ENCODE results near the gene HOMER2.
"Not testable (repeated sequence)": the region's sequence is repeated elsewhere in the genome, so short reads cannot be mapped to it uniquely, and the experiment has no call there.

HOMER2 gene

GRCh38 chr15:82952158-82953081 is at the start of gene HOMER2:
Gene HOMER2, minus strand, starts transcription at chr15:82952720. Its CDS starts 185 bp downstream, at chr15:82952535.
- Mint-ChIP-seq H3K27ac (no peak within 1 kb of the TSS), H3K4me1 (no peaks in the 10 kb centered on the region), H3K9me3 (no peaks in the 10 kb centered on the region), H3K27me3 (peaks cover 3% of the 10 kb centered on the region), H3K4me3 (peak within 1 kb of the TSS; percentile 82), H3K36me3 (no peaks in the 10 kb centered on the region)

- not testable (repeated sequence) for H3K36me3 Mint-ChIP-seq, H3K27me3 Mint-ChIP-seq, H3K4me3 Mint-ChIP-seq, H3K9me3 Mint-ChIP-seq, H3K27ac Mint-ChIP-seq
- H3K4me1 Mint-ChIP-seq, result peaks cover 11% of the 10 kb centered on the region
Observed at GRCh38 chr15:83000672-83001031, 48.1 kb upstream of the HOMER2 start.

GRCh38 chr15:82999905-83000671 is 47.6 kb upstream of the HOMER2 start:
- Mint-ChIP-seq H3K4me3 (peak overlapping the region; percentile 65), H3K27ac (peak overlapping the region; percentile 52)

GRCh38 chr15:82999426-82999825 is 46.9 kb upstream of the HOMER2 start:
- Mint-ChIP-seq H3K4me1 (peaks cover 11% of the 10 kb centered on the region), H3K36me3 (no peaks in the 10 kb centered on the region), H3K27ac (no peak overlapping the region), H3K4me3 (no peak overlapping the region), H3K27me3 (no peaks in the 10 kb centered on the region), H3K9me3 (no peaks in the 10 kb centered on the region)

More at GRCh38 chr15:82999905-83000671, 47.6 kb upstream of the HOMER2 start:
- Mint-ChIP-seq H3K36me3 (peaks cover 2% of the 10 kb centered on the region), H3K27me3 (no peaks in the 10 kb centered on the region), H3K9me3 (no peaks in the 10 kb centered on the region), H3K4me1 (peaks cover 11% of the 10 kb centered on the region)

GRCh38 chr15:82995938-82996337 is 43.4 kb upstream of the HOMER2 start:
- Mint-ChIP-seq H3K27me3 (no peaks in the 10 kb centered on the region), H3K36me3 (peaks cover 1% of the 10 kb centered on the region), H3K4me1 (peaks cover 11% of the 10 kb centered on the region), H3K9me3 (no peaks in the 10 kb centered on the region), H3K27ac (no peak overlapping the region), H3K4me3 (no peak overlapping the region)

- no peaks in the 10 kb centered on the region for H3K27me3 Mint-ChIP-seq
Observed at GRCh38 chr15:82995076-82995475, 42.6 kb upstream of the HOMER2 start.

GRCh38 chr15:82993144-82993543 is 40.6 kb upstream of the HOMER2 start:
- Mint-ChIP-seq H3K27ac (no peak overlapping the region), H3K9me3 (no peaks in the 10 kb centered on the region), H3K36me3 (peaks cover 8% of the 10 kb centered on the region), H3K27me3 (no peaks in the 10 kb centered on the region), H3K4me1 (peaks cover 7% of the 10 kb centered on the region), H3K4me3 (no peak overlapping the region)

More at GRCh38 chr15:82995076-82995475, 42.6 kb upstream of the HOMER2 start:
- Mint-ChIP-seq H3K36me3 (peaks cover 5% of the 10 kb centered on the region), H3K4me3 (no peak overlapping the region), H3K4me1 (peaks cover 7% of the 10 kb centered on the region), H3K27ac (no peak overlapping the region), H3K9me3 (no peaks in the 10 kb centered on the region)

GRCh38 chr15:82992436-82992998 is 40.0 kb upstream of the HOMER2 start:
- Mint-ChIP-seq H3K27ac (no peak overlapping the region), H3K9me3 (no peaks in the 10 kb centered on the region), H3K36me3 (peaks cover 8% of the 10 kb centered on the region), H3K27me3 (no peaks in the 10 kb centered on the region), H3K4me3 (no peak overlapping the region), H3K4me1 (peaks cover 10% of the 10 kb centered on the region)

- Mint-ChIP-seq H3K4me1 (peaks cover 40% of the 10 kb centered on the region), H3K36me3 (peaks cover 7% of the 10 kb centered on the region), H3K9me3 (no peaks in the 10 kb centered on the region), H3K27ac (no peak overlapping the region), H3K27me3 (no peaks in the 10 kb centered on the region), H3K4me3 (peak overlapping the region; percentile 98)
Observed at GRCh38 chr15:82986442-82986780, 33.9 kb upstream of the HOMER2 start.

GRCh38 chr15:82985688-82986441 is 33.3 kb upstream of the HOMER2 start, which contains the start of gene RAMAC:
Gene RAMAC, plus strand, starts transcription at chr15:82986210. Its CDS starts 2,809 bp downstream, at chr15:82989019.
- Mint-ChIP-seq H3K36me3 (peaks cover 7% of the 10 kb centered on the region), H3K27ac (peak within 1 kb of the TSS; percentile 91), H3K9me3 (no peaks in the 10 kb centered on the region), H3K4me1 (peaks cover 40% of the 10 kb centered on the region), H3K4me3 (peak within 1 kb of the TSS; percentile 98), H3K27me3 (no peaks in the 10 kb centered on the region)

- H3K27me3 Mint-ChIP-seq, result no peaks in the 10 kb centered on the region
- no peak overlapping the region for H3K27ac Mint-ChIP-seq
- H3K36me3 Mint-ChIP-seq, result no peaks in the 10 kb centered on the region
- H3K4me1 Mint-ChIP-seq, result peaks cover 21% of the 10 kb centered on the region
- H3K4me3 Mint-ChIP-seq, result no peak overlapping the region
- no peaks in the 10 kb centered on the region for H3K9me3 Mint-ChIP-seq
Observed at GRCh38 chr15:82980981-82981380, 28.5 kb upstream of the HOMER2 start.

- no peaks in the 10 kb centered on the region for H3K27me3 Mint-ChIP-seq
- no peaks in the 10 kb centered on the region for H3K9me3 Mint-ChIP-seq
- H3K36me3 Mint-ChIP-seq, result no peaks in the 10 kb centered on the region
- H3K27ac Mint-ChIP-seq, result no peak overlapping the region
- H3K4me3 Mint-ChIP-seq, result no peak overlapping the region
- peaks cover 10% of the 10 kb centered on the region for H3K4me1 Mint-ChIP-seq
Observed at GRCh38 chr15:82979726-82980125, 27.2 kb upstream of the HOMER2 start.

GRCh38 chr15:82978438-82978837 is 25.9 kb upstream of the HOMER2 start:
- H3K4me1 Mint-ChIP-seq, result peaks cover 3% of the 10 kb centered on the region
- no peaks in the 10 kb centered on the region for H3K27me3 Mint-ChIP-seq
- no peak overlapping the region for H3K4me3 Mint-ChIP-seq
- no peaks in the 10 kb centered on the region for H3K36me3 Mint-ChIP-seq
- no peak overlapping the region for H3K27ac Mint-ChIP-seq
- no peaks in the 10 kb centered on the region for H3K9me3 Mint-ChIP-seq

GRCh38 chr15:82977076-82977475 is 24.6 kb upstream of the HOMER2 start:
- H3K4me1 Mint-ChIP-seq, result peaks cover 3% of the 10 kb centered on the region
- no peaks in the 10 kb centered on the region for H3K9me3 Mint-ChIP-seq
- no peak overlapping the region for H3K4me3 Mint-ChIP-seq
- no peaks in the 10 kb centered on the region for H3K36me3 Mint-ChIP-seq
- no peaks in the 10 kb centered on the region for H3K27me3 Mint-ChIP-seq
- no peak overlapping the region for H3K27ac Mint-ChIP-seq

- Mint-ChIP-seq H3K4me3 (no peak overlapping the region), H3K36me3 (no peaks in the 10 kb centered on the region), H3K27me3 (no peaks in the 10 kb centered on the region), H3K9me3 (no peaks in the 10 kb centered on the region), H3K4me1 (no peaks in the 10 kb centered on the region), H3K27ac (no peak overlapping the region)
Observed at GRCh38 chr15:82972990-82973389, 20.5 kb upstream of the HOMER2 start.
